ENCODE data around the gene MELTF. TPM values are rescaled to one million over a fixed set of nuclear protein-coding genes. Genes with fewer than 3 reads are reported as not detected.

MELTF gene
- polyA plus RNA-seq, 1 donor from 2014 or later: 0.09 TPM

GRCh38 chr3:197041875-197042488, 12.4 kb upstream of the MELTF start:
- H3K36me3 ChIP-seq (ENCODE audit: insufficient read depth, low read length): no peaks in the 10 kb centered on the region
- no peaks in the 10 kb centered on the region for H3K9me2 ChIP-seq (ENCODE audit: insufficient read depth, low read length)
- TF ChIP-seq MXI1 (conservative IDR thresholded peaks at IDR 0.05; ENCODE audit: poor library complexity, severe bottlenecking) (no peak), REST (IDR thresholded peaks at IDR 0.05; ENCODE audit: borderline replicate concordance) (no peak), EP300 (conservative IDR thresholded peaks at IDR 0.05; ENCODE audit: poor library complexity, severe bottlenecking) (no peak), RAD21 (conservative IDR thresholded peaks at IDR 0.05) (no peak), TAF1 (IDR thresholded peaks at IDR 0.05; ENCODE audit: low read depth) (no peak), SMC3 (conservative IDR thresholded peaks at IDR 0.05; ENCODE audit: poor library complexity) (no peak), CTCF (IDR thresholded peaks at IDR 0.05; ENCODE audit: poor library complexity, severe bottlenecking) (no peak), EZH2 (IDR thresholded peaks at IDR 0.05; ENCODE audit: borderline replicate concordance, insufficient read depth, low read length, poor library complexity, severe bottlenecking) (no peak), POLR2AphosphoS5 (IDR thresholded peaks at IDR 0.05) (no peak)
- no peaks in the 10 kb centered on the region for H4K20me1 ChIP-seq (ENCODE audit: insufficient read depth)
- H3K9ac ChIP-seq (ENCODE audit: low read length): no peak overlapping the region
- no peaks in the 10 kb centered on the region for H3K79me2 ChIP-seq (replicated peaks; ENCODE audit: insufficient read depth, low read length)
- no peaks in the 10 kb centered on the region for H3F3A ChIP-seq (ENCODE audit: insufficient read depth, low read length, poor library complexity, severe bottlenecking)
- no peak overlapping the region for H3K27ac ChIP-seq (ENCODE audit: low read length)
- H3K9me3 ChIP-seq (ENCODE audit: low read length): no peaks in the 10 kb centered on the region
- no peak overlapping the region for H2AFZ ChIP-seq (ENCODE audit: low read depth, low read length)
- H3K4me3 ChIP-seq (ENCODE audit: low read length): no peak overlapping the region
- H3K27me3 ChIP-seq (ENCODE audit: insufficient read depth, low read depth, low read length): no peaks in the 10 kb centered on the region
- H3K4me2 ChIP-seq (ENCODE audit: low read length): no peak overlapping the region

GRCh38 chr3:197040658-197041057, 11.0 kb upstream of the MELTF start:
- Histone ChIP-seq H4K20me1 (ENCODE audit: insufficient read depth) (no peaks in the 10 kb centered on the region), H3K9me3 (ENCODE audit: low read length) (no peaks in the 10 kb centered on the region), H3K9ac (ENCODE audit: low read length) (no peak overlapping the region), H3K4me2 (ENCODE audit: low read length) (no peak overlapping the region), H3K36me3 (ENCODE audit: insufficient read depth, low read length) (no peaks in the 10 kb centered on the region), H3K4me3 (ENCODE audit: low read length) (no peak overlapping the region), H3K27ac (ENCODE audit: low read length) (no peak overlapping the region), H3K9me2 (ENCODE audit: insufficient read depth, low read length) (no peaks in the 10 kb centered on the region), H2AFZ (ENCODE audit: low read depth, low read length) (no peak overlapping the region), H3F3A (ENCODE audit: insufficient read depth, low read length, poor library complexity, severe bottlenecking) (no peaks in the 10 kb centered on the region), H3K79me2 (replicated peaks; ENCODE audit: insufficient read depth, low read length) (no peaks in the 10 kb centered on the region), H3K27me3 (ENCODE audit: insufficient read depth, low read depth, low read length) (no peaks in the 10 kb centered on the region)
- no peak for TF ChIP-seq CTCF (IDR thresholded peaks at IDR 0.05; ENCODE audit: poor library complexity, severe bottlenecking)
- TF ChIP-seq TAF1 (IDR thresholded peaks at IDR 0.05; ENCODE audit: low read depth): no peak
